ENCODE results near the gene OXCT1.

- TF ChIP-seq CTCF (conservative IDR thresholded peaks at IDR 0.05) (no peak), ZFX (IDR thresholded peaks at IDR 0.05) (no peak)
Measured at GRCh38 chr5:41778410-41778809, 91.8 kb downstream of the OXCT1 start.
